Gastroesophageal sphincter (tissue), 4 donors: ENCODE measurements around the gene KRT82. TPM values are rescaled to one million over a fixed set of nuclear protein-coding genes. Genes with fewer than 3 reads are reported as not detected.

Source experiments
- ATAC-seq: fragments of 150-250 bp; one replicate; pipeline ENCODE4 v1.9.1; 2016; ENCODE audit warnings: mild to moderate bottlenecking, moderate library complexity
- H3K27ac ChIP-seq, 4 donors: fragments of 200-600 bp; sonication (generic) in 3 of 4; 1 replicate in 3 of 4; 2 replicates in 1 of 4; pipeline ENCODE4 v1.5.1; 2016 to 2019
- H3K27me3 ChIP-seq: fragments of 200-600 bp; sonication (generic); one replicate; pipeline ENCODE4 v1.5.1; 2019
- H3K36me3 ChIP-seq, 2 donors: fragments of 200-600 bp; sonication (generic); one replicate each; pipeline ENCODE4 v1.5.1; 2019; ENCODE audit warnings: control low read depth in 1 of 2
- H3K4me1 ChIP-seq, 3 donors: fragments of 200-600 bp; sonication (generic); 1 replicate in 2 of 3; 2 replicates in 1 of 3; pipeline ENCODE4 v1.5.1; 2016 to 2019; ENCODE audit warnings: control low read depth in 2 of 3
- H3K4me3 ChIP-seq, 2 donors: fragments of 200-600 bp; sonication (generic); one replicate each; pipeline ENCODE4 v1.5.1; 2019; ENCODE audit warnings: mild to moderate bottlenecking in 1 of 2, moderate library complexity in 1 of 2
- H3K9me3 ChIP-seq, 3 donors: fragments of 200-600 bp; sonication (generic); one replicate each; pipeline ENCODE4 v1.5.1; 2017 to 2019; ENCODE audit warnings: control low read depth in 2 of 3
- EP300 ChIP-seq: sonication (generic); formaldehyde crosslinking; IDR thresholded peaks from one replicate; pipeline ENCODE4 v1.6.1; 2017; ENCODE audit warnings: antibody characterized with exemption, mild to moderate bottlenecking
- POLR2A ChIP-seq, 2 donors: fragments of 450-650 bp; IDR thresholded peaks; one replicate each; pipeline ENCODE4 v1.6.1; 2017; ENCODE audit warnings: antibody characterized with exemption in 2 of 2, mild to moderate bottlenecking in 2 of 2, moderate library complexity in 1 of 2
- POLR2AphosphoS5 ChIP-seq: sonication (generic); formaldehyde crosslinking; IDR thresholded peaks from one replicate; pipeline ENCODE4 v1.6.1; 2017; ENCODE audit warnings: antibody characterized with exemption
- WGBS, 2 donors: methylation state at CpG; one replicate each; pipeline ENCODE4 v1.1.5; 2018; ENCODE audit warnings: low coverage in 1 of 2; 5-methylcytosine and 5-hydroxymethylcytosine counted together
- total RNA-seq, 4 donors: library from RNA; depleted of rRNA; stranded (reverse); fragments of >200 nt; gene quantifications; one replicate each; pipeline ENCODE4 v1.1.0, GENCODE V29; 2016
- TF ChIP-seq, protein P1 (sequence below), 4 experiments: fragments of 200-600 bp in 2 of 4; fragments of 450-650 bp in 2 of 4; sonication (generic) in 1 of 4; IDR thresholded peaks; one replicate each; pipeline ENCODE4 v1.5.1; 2017 to 2019; ENCODE audit warnings: antibody characterized with exemption in 4 of 4, mild to moderate bottlenecking in 2 of 4, moderate library complexity in 2 of 4

The KRT82 gene
- total RNA-seq, 4 donors from 2014 or later = not detected

DNA sequence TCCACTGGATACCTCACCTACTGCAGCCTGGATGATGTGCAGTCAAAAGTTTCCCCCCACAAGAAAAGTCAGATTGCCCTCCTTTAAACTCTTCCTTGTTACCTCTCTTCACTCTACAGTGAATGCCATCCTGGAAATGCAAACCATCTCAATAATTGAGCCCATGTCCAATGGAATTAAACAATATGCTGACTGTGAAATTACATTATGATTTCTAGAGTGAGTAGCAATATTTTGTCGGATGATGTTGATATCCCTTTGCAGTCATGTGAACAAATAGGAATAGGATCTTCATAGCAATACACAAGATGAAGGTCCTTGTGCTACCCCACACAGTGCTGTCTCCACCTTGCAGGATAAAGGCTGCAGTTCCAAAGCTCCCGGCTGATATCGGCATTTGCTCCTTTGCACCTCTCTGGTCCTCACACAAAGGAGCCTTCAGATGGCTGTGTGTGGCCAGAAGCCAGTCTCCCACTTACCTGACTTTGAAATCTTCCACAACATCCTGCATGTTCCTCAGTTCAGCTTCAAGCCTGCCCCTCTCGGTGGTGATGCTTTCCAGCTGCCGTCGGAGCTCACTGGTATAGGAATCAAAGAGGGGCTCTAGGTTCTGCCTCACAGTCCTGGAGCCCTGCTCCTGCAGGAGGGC lies 26.5 kb upstream of the KRT82 start:
- H3K27me3 ChIP-seq = peaks cover 33% of the 10 kb centered on the region
- H3K36me3 ChIP-seq = no peaks in the 10 kb centered on the region
- 85 to 100% methylated on average over 1 to 3 of the region's 6 CpGs for WGBS, 2 donors
- TF ChIP-seq EP300 (no peak), POLR2AphosphoS5 (no peak)
- TF ChIP-seq, protein P1, sequence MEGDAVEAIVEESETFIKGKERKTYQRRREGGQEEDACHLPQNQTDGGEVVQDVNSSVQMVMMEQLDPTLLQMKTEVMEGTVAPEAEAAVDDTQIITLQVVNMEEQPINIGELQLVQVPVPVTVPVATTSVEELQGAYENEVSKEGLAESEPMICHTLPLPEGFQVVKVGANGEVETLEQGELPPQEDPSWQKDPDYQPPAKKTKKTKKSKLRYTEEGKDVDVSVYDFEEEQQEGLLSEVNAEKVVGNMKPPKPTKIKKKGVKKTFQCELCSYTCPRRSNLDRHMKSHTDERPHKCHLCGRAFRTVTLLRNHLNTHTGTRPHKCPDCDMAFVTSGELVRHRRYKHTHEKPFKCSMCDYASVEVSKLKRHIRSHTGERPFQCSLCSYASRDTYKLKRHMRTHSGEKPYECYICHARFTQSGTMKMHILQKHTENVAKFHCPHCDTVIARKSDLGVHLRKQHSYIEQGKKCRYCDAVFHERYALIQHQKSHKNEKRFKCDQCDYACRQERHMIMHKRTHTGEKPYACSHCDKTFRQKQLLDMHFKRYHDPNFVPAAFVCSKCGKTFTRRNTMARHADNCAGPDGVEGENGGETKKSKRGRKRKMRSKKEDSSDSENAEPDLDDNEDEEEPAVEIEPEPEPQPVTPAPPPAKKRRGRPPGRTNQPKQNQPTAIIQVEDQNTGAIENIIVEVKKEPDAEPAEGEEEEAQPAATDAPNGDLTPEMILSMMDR (IDR thresholded peaks at IDR 0.05) = no peak
- no peak overlapping the region for H3K27ac ChIP-seq
- no peaks in the 10 kb centered on the region for H3K4me1 ChIP-seq
- H3K9me3 ChIP-seq = no peaks in the 10 kb centered on the region
- no peak overlapping the region for H3K4me3 ChIP-seq
- no peak for ATAC-seq

DNA sequence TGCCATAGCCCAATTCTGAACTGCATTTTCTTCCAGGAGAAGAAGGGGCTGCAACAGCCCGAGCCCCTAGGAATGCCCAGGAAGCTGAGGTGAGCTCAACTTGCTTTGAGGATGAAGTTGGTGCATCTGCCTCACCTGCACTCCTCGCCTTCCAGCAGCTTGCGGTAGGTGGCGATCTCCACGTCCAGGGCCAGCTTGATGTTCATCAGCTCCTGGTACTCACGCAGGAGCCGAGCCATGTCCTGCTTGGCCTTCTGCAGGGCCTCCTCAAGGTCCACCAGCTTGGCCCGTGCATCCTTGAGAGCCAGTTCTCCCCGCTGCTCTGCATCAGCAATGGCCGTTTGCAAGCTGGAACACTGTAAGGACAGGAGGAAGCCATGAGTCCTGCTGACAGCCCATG lies 22.0 kb upstream of the KRT82 start:
- Histone ChIP-seq H3K9me3 (no peaks in the 10 kb centered on the region), H3K27ac (no peak overlapping the region), H3K4me3 (no peak overlapping the region), H3K27me3 (peaks cover 28% of the 10 kb centered on the region), H3K4me1 (peaks cover 0 to 15% (median 5%) of the 10 kb centered on the region in 3 donors), H3K36me3 (no peaks in the 10 kb centered on the region)
- WGBS, 2 donors = 77 to 91% methylated on average over 6 of the region's 10 CpGs
- TF ChIP-seq POLR2AphosphoS5 = no peak
- ATAC-seq = no peak

DNA sequence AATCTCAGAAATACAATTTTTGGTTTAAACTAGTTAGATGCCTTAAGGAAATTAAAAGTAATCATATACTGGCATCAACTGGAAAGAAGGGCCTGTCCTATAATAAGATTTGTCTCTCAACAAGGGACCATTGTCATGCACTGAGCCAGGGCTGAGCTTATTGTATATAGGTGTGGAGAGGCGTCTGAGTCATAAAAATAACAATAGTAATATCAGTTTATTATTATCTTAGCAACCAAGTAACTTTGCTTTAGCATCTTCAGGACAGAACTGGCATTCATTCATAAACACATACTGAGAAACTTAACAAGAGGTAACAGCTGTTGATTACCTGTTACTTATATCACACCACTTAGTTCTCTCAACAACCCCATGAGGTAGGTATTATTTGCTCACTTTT lies 20.9 kb upstream of the KRT82 start:
- Histone ChIP-seq H3K36me3 (no peaks in the 10 kb centered on the region), H3K9me3 (no peaks in the 10 kb centered on the region), H3K27me3 (peaks cover 20% of the 10 kb centered on the region), H3K27ac (no peak overlapping the region), H3K4me3 (no peak overlapping the region), H3K4me1 (peaks cover 0 to 18% (median 5%) of the 10 kb centered on the region in 3 donors)
- WGBS, 2 donors = 58 to 67% methylated on average over 1 of the region's 1 CpG
- ATAC-seq = no peak
- TF ChIP-seq, protein P1 (IDR thresholded peaks at IDR 0.05) = no peak
- TF ChIP-seq POLR2A (IDR thresholded peaks at IDR 0.05) (no peak), POLR2AphosphoS5 (no peak), EP300 (no peak)

DNA sequence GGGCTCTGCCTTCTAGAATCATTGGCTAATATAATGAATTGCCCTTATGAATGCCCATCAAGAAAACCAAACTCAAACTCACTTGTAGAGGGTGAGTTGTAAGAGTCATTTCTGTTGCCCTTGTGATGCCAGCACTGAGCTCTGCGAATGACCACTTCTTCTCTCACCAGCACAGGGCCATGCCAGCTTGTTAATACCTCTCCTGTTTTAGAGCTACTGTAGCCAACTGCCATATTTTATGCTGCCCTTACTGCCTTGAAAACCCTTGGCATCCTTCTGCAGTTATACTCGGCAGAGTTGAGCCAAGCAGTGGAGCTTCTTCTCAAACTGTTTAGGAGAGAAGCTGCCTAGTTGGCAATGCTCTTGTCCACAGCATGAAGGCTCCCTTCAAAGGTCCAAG lies 19.9 kb upstream of the KRT82 start:
- no peak overlapping the region for H3K4me3 ChIP-seq
- H3K9me3 ChIP-seq = no peaks in the 10 kb centered on the region
- 79% methylated on average over 2 of the region's 2 CpGs; no CpG with 5 or more reads in 1 of the 2 donors for WGBS, 2 donors
- peaks cover 0 to 18% (median 5%) of the 10 kb centered on the region in 3 donors for H3K4me1 ChIP-seq
- no peak for ATAC-seq
- peaks cover 10% of the 10 kb centered on the region for H3K27me3 ChIP-seq
- TF ChIP-seq POLR2AphosphoS5 (no peak), EP300 (no peak), POLR2A (IDR thresholded peaks at IDR 0.05) (no peak)
- TF ChIP-seq, protein P1 (IDR thresholded peaks at IDR 0.05) = no peak
- H3K36me3 ChIP-seq = no peaks in the 10 kb centered on the region
- H3K27ac ChIP-seq = no peak overlapping the region

DNA sequence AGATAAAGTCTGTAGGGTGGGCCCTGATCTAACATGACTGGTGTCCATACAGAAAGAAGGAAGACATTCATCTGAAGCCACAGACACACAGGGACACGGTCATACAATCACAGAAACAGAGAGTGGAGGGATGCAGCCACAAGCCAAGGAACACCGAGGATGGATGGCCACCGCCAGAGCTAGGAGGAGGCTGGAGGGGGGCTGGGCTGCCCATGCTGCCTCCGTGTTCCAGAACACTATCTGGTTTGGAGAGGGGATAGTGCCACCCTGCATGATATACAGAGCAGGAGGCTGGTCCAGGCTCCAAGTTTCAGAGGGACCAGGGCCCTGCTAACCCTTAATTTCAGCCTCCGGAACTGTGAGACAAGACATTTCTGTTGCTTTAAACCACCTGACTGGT lies 19.3 kb upstream of the KRT82 start:
- peaks cover 0 to 18% (median 5%) of the 10 kb centered on the region in 3 donors for H3K4me1 ChIP-seq
- H3K9me3 ChIP-seq = no peaks in the 10 kb centered on the region
- no peaks in the 10 kb centered on the region for H3K36me3 ChIP-seq
- no peak overlapping the region for H3K27ac ChIP-seq
- TF ChIP-seq, protein P1 (IDR thresholded peaks at IDR 0.05) = no peak
- no peak for TF ChIP-seq POLR2AphosphoS5
- TF ChIP-seq POLR2A (IDR thresholded peaks at IDR 0.05) = no peak
- no peak for TF ChIP-seq EP300
- no peak for ATAC-seq
- 81 to 91% methylated on average over 4 of the region's 5 CpGs for WGBS, 2 donors
- peaks cover 4% of the 10 kb centered on the region for H3K27me3 ChIP-seq
- no peak overlapping the region for H3K4me3 ChIP-seq
